A549 (cell line): ENCODE results near the gene DUT.

Source experiments
- CBX8 ChIP-seq: fragments of 200-600 bp; sonication (generic); IDR thresholded peaks from 2 replicates; pipeline ENCODE4 v1.6.1; 2016
- CEBPB ChIP-seq, 2 experiments: fragments of >200 bp in 1 of 2; sonication (Bioruptor Twin) in 1 of 2; formaldehyde crosslinking in 1 of 2; IDR thresholded peaks; 2 replicates each; pipeline ENCODE4 v1.6.1; 2012 to 2016
- CTCF ChIP-seq: fragments of >200 bp; sonication (Bioruptor Twin); formaldehyde crosslinking; IDR thresholded peaks from 3 replicates; pipeline ENCODE4 v1.5.1; 2016
- EP300 ChIP-seq, 2 experiments: fragments of >200 bp; sonication (Bioruptor Twin); formaldehyde crosslinking; IDR thresholded peaks; 2 replicates in 1 of 2; 3 replicates in 1 of 2; pipeline ENCODE4 v1.6.1; 2016 to 2017
- HMGXB4 ChIP-seq: fragments of 250-450 bp; sonication (Bioruptor Pico); IDR thresholded peaks from 2 replicates; pipeline ENCODE4 v1.5.0; 2021; ENCODE audit warnings: mild to moderate bottlenecking, moderate library complexity, borderline replicate concordance
- MAX ChIP-seq: IDR thresholded peaks from 2 replicates; pipeline ENCODE4 v1.6.1; 2012
- PBX3 ChIP-seq: IDR thresholded peaks from 2 replicates; pipeline ENCODE4 v1.6.1; 2012
- POLR2A ChIP-seq: IDR thresholded peaks from 2 replicates; pipeline ENCODE4 v1.6.1; 2012; ENCODE audit warnings: mild to moderate bottlenecking, low read length
- RAD21 ChIP-seq, 2 experiments: fragments of >200 bp in 1 of 2; sonication (Bioruptor Twin) in 1 of 2; formaldehyde crosslinking in 1 of 2; IDR thresholded peaks in 1 of 2; conservative IDR thresholded peaks in 1 of 2; 2 replicates in 1 of 2; 3 replicates in 1 of 2; pipeline ENCODE4 v1.6.1; 2012 to 2018; ENCODE audit warnings: inconsistent platforms in 1 of 2
- REST ChIP-seq: fragments of 200-600 bp; sonication (generic); IDR thresholded peaks from 2 replicates; pipeline ENCODE4 v1.6.1; 2016; ENCODE audit warnings: antibody characterized with exemption, mild to moderate bottlenecking, moderate library complexity
- TP53 ChIP-seq: fragments of 250-450 bp; sonication (Bioruptor Pico); IDR thresholded peaks from 2 replicates; pipeline ENCODE4 v1.5.0; 2021; ENCODE audit warnings: mild to moderate bottlenecking, moderate library complexity
- ZSCAN20 ChIP-seq: fragments of 250-450 bp; sonication (Bioruptor Pico); IDR thresholded peaks from 2 replicates; pipeline ENCODE4 v1.8.0; 2022; ENCODE audit warnings: mild to moderate bottlenecking, moderate library complexity

GRCh38 chr15:48373821-48374451, 42.7 kb downstream of the DUT start:
- TF ChIP-seq CBX8, result no peak
- no peak for TF ChIP-seq CTCF
- TF ChIP-seq RAD21 (conservative IDR thresholded peaks at IDR 0.05 in 1 of 2, IDR thresholded peaks at IDR 0.05 in 1 of 2), result no peak
- no peak; a peak in 1 of 4 replicates for TF ChIP-seq CEBPB (IDR thresholded peaks at IDR 0.05)
- TF ChIP-seq HMGXB4, result no peak
- no peak for TF ChIP-seq ZSCAN20 (CRISPR knock-in tag)
- TF ChIP-seq REST, result no peak
- TF ChIP-seq EP300 (IDR thresholded peaks at IDR 0.05), result no peak
- TF ChIP-seq PBX3, result no peak
- TF ChIP-seq POLR2A, result no peak
- no peak for TF ChIP-seq MAX
- no peak for TF ChIP-seq TP53 (CRISPR knock-in tag)
